HFFc6 (cell line): ENCODE data around the gene ANO10. TPM values are rescaled to one million over a fixed set of nuclear protein-coding genes. Genes with fewer than 3 reads are reported as not detected.

ENCODE experiments used
- DNase-seq: peaks from one replicate; pipeline ENCODE4 v3.0.0-alpha.2; 2018
- H3K27ac Mint-ChIP-seq: 2 replicates; pipeline ENCODE4 v1.8.0; 2020; ENCODE audit warnings: mild to moderate bottlenecking, mixed read lengths
- H3K27me3 Mint-ChIP-seq: 2 replicates; pipeline ENCODE4 v1.8.0; 2021; ENCODE audit warnings: mild to moderate bottlenecking, moderate library complexity, mixed read lengths; ENCODE audit not compliant: insufficient read depth
- H3K36me3 Mint-ChIP-seq: 2 replicates; pipeline ENCODE4 v1.8.0; 2021; ENCODE audit warnings: low read depth, mixed read lengths
- H3K4me1 Mint-ChIP-seq: 2 replicates; pipeline ENCODE4 v1.8.0; 2020; ENCODE audit warnings: low read depth, mixed read lengths
- H3K4me3 Mint-ChIP-seq: 2 replicates; pipeline ENCODE4 v1.8.0; 2020; ENCODE audit warnings: mild to moderate bottlenecking, moderate library complexity, mixed read lengths
- H3K9me3 Mint-ChIP-seq: 2 replicates; pipeline ENCODE4 v1.8.0; 2020; ENCODE audit warnings: mild to moderate bottlenecking, mixed read lengths
- total RNA-seq, 6 experiments: library from RNA; stranded (reverse); fragmentation: NEBNext Ultra II Directional; extraction: Animal tissue kit (Norgen Biotek cat#: 25700); gene quantifications; 2 replicates in 1 of 6; 3 replicates in 5 of 6; pipeline ENCODE4 v1.2.3, GENCODE V29; 2021
- TF ChIP-seq, protein P1 (sequence below): fragments of 200-600 bp; sonication (generic); IDR thresholded peaks from 2 replicates; pipeline ENCODE4 v1.5.0; 2021; ENCODE audit warnings: antibody characterized with exemption, mild to moderate bottlenecking

ANO10 gene
- total RNA-seq, 6 experiments from 2014 or later = 78.3 to 103 (median 90.8) TPM

DNA sequence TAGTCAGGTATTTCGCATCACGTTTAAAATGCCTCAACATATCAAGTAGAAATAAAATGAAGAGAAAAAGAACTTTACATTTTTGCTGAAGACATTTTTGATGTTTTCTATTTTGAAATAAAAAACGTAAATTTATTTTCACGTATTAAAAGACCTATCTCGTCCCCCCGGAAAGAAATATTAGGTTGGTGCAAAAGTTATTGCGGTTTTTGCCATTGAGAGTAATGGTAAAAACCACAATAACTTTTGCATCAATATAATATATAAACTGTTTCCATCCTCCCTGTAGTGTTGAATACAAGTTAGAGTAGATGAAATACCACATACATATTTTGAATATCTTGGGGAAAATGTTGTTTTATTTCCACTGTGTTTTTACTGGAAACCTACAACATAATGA lies 11.2 kb upstream of the ANO10 start:
- no peak overlapping the region for H3K4me3 Mint-ChIP-seq
- H3K27me3 Mint-ChIP-seq = no peaks in the 10 kb centered on the region; the same call in 1 of the 2 replicates
- DNase-seq = no peak
- no peaks in the 10 kb centered on the region for H3K9me3 Mint-ChIP-seq
- H3K4me1 Mint-ChIP-seq = peaks cover 58% of the 10 kb centered on the region
- TF ChIP-seq, protein P1, sequence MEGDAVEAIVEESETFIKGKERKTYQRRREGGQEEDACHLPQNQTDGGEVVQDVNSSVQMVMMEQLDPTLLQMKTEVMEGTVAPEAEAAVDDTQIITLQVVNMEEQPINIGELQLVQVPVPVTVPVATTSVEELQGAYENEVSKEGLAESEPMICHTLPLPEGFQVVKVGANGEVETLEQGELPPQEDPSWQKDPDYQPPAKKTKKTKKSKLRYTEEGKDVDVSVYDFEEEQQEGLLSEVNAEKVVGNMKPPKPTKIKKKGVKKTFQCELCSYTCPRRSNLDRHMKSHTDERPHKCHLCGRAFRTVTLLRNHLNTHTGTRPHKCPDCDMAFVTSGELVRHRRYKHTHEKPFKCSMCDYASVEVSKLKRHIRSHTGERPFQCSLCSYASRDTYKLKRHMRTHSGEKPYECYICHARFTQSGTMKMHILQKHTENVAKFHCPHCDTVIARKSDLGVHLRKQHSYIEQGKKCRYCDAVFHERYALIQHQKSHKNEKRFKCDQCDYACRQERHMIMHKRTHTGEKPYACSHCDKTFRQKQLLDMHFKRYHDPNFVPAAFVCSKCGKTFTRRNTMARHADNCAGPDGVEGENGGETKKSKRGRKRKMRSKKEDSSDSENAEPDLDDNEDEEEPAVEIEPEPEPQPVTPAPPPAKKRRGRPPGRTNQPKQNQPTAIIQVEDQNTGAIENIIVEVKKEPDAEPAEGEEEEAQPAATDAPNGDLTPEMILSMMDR = no peak
- H3K36me3 Mint-ChIP-seq = no peaks in the 10 kb centered on the region
- peak overlapping the region; percentile 47; the same call in 1 of the 2 replicates for H3K27ac Mint-ChIP-seq

DNA sequence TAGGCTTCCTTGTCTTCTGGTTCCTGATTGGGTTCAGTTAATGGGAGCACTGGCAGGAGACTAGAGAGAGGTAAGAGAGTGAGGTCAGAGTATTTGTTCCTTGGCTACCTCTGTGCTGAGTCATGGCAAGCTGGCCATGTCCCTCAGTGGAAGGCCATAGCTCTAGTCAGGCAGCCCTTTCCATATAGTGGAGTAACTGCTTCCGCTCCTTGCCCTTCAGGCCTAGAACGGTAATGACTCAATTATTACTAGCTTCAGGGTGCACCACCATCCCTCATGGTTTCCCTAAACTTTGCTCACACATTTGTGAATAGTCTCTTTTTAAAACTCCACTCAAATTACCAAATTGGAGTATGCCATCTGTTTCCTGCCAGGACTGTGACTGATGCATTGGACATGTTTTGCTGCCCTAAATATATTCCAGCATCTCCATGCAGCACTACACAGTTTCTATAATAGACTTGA lies 10.5 kb upstream of the ANO10 start:
- Mint-ChIP-seq H3K4me1 (peaks cover 52% of the 10 kb centered on the region), H3K9me3 (no peaks in the 10 kb centered on the region), H3K27me3 (no peaks in the 10 kb centered on the region; the same call in 1 of the 2 replicates), H3K36me3 (no peaks in the 10 kb centered on the region), H3K4me3 (peak overlapping the region; percentile 21; the same call in 1 of the 2 replicates), H3K27ac (peak overlapping the region; percentile 79)
- TF ChIP-seq, protein P1 = peak; percentile 47
- DNase-seq = peak; percentile 91

DNA sequence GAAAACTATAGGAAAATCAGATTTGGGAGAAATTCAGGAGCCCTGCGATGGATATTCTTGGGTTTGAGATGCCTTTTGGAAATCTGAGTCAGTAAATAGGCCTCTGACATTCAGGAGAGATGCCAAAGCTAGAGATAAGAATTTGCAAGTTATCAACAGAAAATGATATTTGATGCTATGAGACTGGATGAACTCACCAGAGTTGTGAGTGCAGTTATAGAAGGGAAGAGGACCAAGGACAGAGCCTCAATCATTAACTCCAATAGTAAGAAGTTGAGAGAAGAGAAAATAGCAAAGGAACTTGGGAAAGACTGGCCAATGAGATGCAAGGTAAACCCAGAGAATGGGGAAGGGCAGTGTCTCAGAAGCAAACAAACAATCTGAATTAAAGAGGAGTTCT lies 7.9 kb upstream of the ANO10 start:
- TF ChIP-seq, protein P1 = no peak
- no peak for DNase-seq
- Mint-ChIP-seq H3K27ac (peak overlapping the region; percentile 57), H3K36me3 (no peaks in the 10 kb centered on the region), H3K4me1 (peaks cover 52% of the 10 kb centered on the region), H3K27me3 (no peaks in the 10 kb centered on the region; the same call in 1 of the 2 replicates), H3K9me3 (no peaks in the 10 kb centered on the region), H3K4me3 (no peak overlapping the region; the same call in 1 of the 2 replicates)

DNA sequence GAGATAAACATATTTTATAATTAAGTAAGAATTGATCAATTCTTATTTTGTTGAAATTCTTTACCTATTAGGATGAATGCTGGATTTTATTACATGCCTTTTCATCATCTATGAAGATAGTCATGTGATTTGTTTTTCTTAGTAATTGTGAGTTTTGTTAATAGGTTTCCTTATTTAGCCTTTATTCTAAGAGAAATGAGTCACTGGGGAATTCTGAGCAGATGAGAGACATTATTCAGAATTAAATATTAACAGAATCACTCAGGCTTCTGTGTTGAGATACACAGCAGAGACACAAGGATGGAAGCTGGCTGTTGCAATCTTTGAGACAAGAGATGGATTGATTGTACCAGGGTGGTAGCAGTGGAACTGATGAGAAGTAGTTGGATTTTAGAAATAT lies 7.4 kb upstream of the ANO10 start:
- no peaks in the 10 kb centered on the region for H3K27me3 Mint-ChIP-seq
- peak; percentile 18 for DNase-seq
- H3K4me1 Mint-ChIP-seq = peaks cover 52% of the 10 kb centered on the region
- H3K36me3 Mint-ChIP-seq = no peaks in the 10 kb centered on the region
- TF ChIP-seq, protein P1 = no peak
- H3K4me3 Mint-ChIP-seq = peak overlapping the region; percentile 24
- H3K9me3 Mint-ChIP-seq = no peaks in the 10 kb centered on the region
- peak overlapping the region; percentile 57 for H3K27ac Mint-ChIP-seq

DNA sequence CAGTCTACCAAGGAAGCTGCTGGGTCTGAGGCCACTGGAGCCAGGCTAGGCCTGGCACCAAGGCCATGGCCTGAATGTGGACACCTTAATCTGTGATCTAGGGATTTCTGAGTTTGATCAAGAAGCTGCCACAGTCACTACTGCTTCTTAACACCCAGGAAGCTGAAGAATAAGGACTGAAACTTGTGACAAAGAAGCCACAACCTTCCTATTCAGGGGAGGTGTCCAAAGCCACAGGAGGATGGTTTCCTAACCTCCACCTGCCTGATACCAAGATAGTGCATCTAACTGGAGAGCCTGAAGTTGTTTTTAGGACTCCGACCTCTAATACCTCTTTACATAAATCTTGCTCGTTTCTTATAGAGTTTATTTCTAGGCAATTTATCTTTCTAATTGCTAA lies 5.5 kb upstream of the ANO10 start:
- Mint-ChIP-seq H3K36me3 (no peaks in the 10 kb centered on the region), H3K9me3 (no peaks in the 10 kb centered on the region), H3K27ac (no peak overlapping the region), H3K4me1 (peaks cover 44% of the 10 kb centered on the region), H3K27me3 (no peaks in the 10 kb centered on the region), H3K4me3 (no peak overlapping the region)
- no peak for DNase-seq
- TF ChIP-seq, protein P1 = no peak
